Muscle of arm (tissue), 12 donors: Measurements from ENCODE around the gene ANTXRL. TPM values are rescaled to one million over a fixed set of nuclear protein-coding genes. Genes with fewer than 3 reads are reported as not detected.
A peak's percentile ranks its signal among the peaks of the same experiment; 100 is the strongest.
"Not testable (repeated sequence)": the region's sequence is repeated elsewhere in the genome, so short reads cannot be mapped to it uniquely, and the experiment has no call there.

Source experiments
- DNase-seq: peaks from one replicate; pipeline ENCODE4 v3.0.0-alpha.2; 2013
- polyA plus RNA-seq, 12 donors: library from polyadenylated mRNA; unstranded; fragments of 120-200 nt; gene quantifications; one replicate each; pipeline ENCODE4 v1.2.1, GENCODE V29; 2013; ENCODE audit not compliant: insufficient read length in 12 of 12

Gene ANTXRL
- polyA plus RNA-seq, 12 donors = 0.07 to 0.11 TPM; not detected in 10

DNA sequence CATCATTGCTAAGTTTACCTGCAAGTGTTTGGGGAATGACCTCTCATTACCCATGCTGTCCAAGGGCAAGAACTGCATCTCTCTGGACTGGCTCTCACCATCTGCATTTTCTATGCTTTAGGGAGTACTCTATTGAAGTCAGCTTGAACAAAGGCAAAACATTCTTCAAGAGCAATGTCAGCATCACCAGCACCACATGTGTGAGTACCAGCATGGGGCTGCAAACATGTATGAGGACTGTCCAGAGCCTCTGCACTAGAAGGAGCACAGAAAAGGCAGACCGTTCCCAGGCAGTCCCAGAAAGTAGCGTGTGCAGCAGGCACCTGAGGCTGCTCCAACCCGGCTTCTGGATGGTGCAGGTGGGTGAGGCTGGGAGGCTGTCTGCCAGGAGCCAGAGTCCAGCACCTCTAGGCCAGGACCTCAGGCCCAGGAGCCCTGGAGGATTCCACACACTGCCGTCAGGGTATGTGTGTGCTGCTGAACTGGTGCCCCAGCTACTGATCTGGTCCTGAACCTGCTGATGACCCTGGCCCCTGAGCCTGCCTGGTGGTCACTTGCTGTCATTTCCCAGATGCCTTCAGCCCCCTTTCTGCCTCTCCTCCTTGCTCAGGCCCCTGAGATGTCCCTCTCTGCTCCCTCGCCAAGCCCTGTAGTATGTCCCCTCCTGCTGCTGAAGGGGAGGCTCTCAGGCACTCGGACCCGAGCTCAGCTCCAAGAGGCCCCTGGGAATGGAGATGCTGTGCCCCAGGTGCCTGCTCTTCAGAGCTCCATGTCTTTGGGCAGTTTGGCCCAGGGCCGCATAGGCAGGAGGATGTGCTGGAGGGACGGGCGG lies 20.7 kb downstream of the ANTXRL start:
- no peak for DNase-seq

DNA sequence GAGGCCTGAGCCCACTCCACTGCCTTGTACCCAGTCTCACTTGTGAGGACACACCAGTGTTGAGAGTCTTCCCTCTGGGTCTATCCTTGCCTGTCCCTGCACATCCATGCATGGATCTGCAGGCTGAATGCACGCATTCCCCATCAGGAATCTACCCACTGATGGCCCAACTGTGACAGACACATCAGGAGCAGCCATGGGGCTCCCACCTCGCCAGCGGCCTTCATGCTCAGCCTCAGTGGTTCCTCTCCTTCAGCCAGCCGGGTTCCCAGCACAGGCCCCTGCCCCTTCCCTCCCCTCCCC lies 21.3 kb downstream of the ANTXRL start:
- DNase-seq = no peak

DNA sequence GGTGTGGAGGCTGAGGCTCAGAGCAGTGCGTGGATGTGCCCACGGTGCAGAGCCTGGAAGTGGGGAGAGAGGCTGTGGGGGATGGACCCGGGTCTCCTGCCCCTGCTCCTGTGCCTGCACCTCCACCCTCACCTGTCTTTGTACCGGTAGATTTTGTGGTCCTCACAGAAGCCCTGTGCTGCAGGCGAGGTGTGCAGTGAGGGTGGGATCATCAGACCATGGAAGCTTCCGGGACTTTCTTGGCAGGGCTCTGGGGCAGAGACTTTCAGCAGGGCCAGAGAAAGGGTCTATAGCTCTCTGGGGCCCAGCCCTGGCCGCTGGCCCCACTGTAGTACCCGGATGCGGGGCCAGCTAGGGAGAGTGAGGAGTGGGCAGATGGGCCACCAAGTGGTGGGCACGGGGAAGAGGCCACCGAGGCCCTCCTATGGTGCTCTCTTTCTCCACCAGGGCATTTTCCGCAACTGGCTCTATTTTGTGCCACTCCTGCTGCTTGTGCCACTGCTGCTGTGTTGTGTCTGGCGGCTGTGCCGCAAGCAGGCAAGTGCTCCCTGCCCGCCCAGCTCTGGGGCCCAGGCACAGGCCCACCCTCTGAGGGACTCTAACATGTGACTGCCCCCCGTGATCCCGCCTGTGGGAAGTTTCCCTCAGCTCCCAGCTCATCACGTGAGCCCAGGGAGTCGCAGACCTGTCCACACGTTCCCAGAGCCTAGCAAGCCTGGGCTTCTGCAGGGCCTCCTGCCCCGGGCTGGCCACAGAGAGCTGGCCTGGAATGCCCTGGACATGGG lies 22.1 kb downstream of the ANTXRL start:
- no peak for DNase-seq

DNA sequence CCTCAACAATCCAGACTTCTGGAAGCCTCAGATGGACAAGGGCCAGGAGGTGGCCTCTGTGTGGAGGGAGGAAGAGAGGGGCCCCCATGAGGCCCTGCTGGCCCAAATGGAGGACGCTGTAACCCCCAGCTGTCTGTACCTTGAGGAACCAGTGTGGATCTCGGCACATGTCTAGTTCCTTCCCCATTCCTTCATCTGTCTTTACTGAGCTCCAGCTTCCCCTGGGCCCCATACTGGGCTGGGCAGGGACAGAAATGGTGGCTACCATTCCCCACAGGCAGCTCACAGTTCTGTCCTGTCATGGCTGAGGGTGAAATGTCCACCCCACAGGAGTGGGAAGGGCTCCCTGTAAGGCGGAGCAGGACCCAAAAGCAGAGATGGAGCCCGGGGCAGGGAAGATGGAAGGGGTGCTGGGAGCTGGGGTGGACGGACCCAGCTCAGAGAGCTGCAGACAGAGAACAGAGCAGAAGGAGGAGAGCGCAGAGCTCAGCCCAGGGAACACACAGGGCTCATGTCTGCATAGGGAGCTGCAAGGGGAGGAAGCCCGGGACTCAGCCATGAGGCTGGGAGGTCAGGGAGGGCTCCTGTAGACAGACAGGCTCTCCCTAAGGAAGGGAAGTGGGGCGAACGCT lies 22.8 kb downstream of the ANTXRL start:
- DNase-seq = no peak

DNA sequence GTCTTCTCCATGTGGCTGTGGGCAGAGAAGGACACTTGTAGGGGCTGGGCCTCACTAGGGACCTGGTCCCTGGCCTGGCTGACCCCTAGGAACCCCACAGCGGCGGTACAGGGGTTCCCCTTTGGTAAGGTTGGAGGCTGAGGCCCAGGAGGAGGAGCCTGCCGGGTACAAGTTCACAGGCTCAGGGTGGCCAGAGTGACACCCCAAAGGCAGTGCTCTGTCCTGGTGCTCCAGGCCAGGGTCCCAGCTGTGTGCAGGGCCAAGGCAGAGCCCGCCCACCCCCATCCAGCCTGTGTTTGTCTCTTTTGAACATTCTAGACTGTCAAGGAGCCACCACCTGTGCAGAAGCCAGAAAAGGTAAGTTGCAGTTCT lies 23.3 kb downstream of the ANTXRL start:
- no peak for DNase-seq

DNA sequence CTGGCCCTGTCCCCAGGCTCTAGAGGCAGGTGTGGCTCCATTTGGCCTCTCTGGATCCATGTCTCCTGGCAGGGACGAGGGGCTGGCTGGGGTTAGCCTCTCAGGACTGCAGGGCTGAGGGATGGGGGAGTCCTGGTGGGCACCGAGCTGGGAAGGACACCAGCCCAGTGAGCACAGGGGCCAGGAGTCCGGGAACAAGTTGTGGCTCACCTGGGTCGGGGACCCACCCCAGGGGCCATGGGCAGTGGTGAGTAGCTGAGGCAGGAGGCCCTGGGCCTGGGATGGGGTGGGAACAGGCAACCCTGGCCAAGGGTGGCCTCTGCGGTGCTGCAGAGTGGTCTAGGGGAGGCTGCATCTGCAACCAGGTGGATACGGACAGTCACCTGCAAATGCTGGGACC lies 24.1 kb downstream of the ANTXRL start:
- DNase-seq = no peak

DNA sequence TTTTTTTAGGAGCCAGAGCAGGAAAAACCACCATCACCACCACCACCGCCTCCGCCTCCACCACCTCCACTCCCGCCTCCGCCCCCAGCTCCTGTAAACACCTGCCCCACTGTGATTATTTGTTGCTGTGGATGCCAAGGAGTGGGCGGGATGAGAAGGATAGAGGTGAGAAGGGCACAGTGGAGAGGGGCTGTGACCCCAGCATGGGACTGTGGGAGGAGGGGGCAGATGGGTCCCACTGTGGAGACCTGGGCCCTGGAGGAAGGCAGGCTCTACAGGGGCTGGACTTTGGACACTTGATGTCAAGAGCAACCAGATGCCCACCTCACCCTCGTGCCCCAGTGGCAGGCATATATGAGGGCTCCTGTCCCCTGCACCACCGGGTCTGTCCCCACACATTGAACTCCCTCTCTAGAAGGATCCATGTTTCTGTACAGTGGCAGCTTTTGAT lies 24.7 kb downstream of the ANTXRL start:
- DNase-seq = no peak

DNA sequence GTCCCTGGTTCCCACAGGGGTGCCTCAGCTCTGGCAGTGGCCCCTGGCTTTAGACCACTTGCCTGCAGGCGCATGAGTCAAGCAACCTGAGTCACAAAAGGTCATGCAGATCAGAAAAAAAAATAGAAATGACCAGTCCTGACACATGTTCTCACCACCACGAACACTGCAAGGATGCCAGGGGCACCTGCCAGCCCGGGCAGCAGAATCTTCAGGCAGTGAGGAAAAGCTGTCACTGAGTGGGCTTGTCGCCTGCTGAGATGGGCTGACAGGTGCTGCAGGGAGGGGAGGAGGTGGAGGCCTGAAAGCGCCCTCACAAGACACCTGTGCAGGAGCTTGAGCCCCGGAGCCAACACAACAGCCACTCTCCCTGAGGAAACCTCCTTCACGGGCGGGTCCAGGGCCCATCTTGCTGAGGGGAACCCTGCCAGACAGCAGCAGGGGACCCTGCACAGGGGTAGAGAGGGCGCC lies 25.2 kb downstream of the ANTXRL start:
- not testable (repeated sequence) for DNase-seq

DNA sequence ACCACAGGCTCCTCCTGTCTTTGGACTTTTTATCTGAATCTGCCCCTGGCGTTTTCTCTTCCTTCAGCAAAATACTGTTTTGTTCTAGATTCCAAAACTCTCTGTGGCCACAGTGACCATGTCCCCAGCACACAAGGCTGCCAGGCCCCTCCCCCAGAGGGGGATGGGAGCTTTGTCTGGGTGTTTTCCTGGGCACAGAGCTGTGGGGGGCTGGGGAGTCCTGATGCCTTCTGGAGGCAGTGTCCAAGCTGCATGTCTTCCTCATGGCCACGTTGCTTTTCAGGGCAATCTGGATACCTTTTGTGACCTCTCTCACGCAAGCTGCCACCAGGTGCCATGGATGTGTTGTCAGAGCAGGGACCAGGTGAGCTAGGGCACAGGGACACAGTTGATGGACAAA lies 26.2 kb downstream of the ANTXRL start:
- no peak for DNase-seq

DNA sequence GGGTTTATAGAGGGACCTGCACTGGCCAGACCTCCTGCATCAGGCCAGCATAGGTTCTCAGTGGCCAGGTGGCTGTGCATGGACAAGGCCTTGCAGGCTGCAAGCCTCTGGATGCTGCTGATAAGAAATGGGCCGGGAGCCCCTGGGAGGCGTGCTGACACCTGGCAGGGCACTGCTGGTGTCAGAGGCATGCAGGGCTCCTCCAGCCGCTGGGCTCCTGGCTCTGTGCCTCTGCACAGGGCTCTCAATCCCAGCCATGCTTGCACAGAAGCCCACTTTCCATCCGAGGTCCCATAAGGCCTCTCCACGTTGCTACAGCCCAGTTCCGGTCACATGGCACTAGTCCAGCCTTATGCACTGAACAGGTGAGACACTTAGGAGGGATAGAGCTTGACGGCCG lies 27.3 kb downstream of the ANTXRL start:
- DNase-seq = no peak

DNA sequence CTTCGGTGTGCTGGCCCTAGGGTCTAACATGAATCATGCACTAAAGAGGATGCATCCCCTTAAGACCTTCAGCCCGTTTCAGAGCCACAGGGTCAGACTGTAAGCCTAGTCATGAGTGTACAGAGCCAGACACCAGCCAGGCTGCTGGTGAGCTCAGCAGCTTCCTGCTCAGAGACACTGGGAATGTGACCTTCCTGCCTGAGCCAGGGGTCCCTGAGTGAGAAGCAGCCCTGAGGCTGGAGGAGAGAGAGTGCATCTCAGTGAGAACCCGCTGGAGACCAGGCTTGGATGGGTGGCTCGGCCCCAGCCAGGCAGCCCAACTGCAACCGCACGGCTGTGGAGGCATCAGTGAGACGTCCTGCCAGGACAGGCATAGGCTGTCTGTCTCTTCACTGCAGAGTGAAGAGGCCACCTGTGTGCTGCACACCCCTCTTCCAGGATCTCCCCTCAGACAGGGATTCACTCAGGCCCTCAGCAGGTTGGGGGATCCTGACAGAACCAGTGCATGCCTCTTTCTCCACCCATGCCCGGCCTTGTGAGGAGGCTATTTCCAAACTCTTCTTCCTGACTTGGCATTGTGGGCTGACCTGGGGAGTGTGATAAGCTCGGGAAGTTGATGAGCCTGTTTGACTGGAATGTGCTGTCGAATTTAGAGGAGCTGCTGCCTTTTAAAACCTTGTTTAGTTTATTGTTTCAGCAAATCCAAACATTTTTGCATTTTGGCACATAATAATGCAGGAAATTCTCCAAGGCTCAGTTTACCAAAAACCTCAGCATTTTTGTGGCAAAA lies 28.5 kb downstream of the ANTXRL start:
- not testable (repeated sequence) for DNase-seq

DNA sequence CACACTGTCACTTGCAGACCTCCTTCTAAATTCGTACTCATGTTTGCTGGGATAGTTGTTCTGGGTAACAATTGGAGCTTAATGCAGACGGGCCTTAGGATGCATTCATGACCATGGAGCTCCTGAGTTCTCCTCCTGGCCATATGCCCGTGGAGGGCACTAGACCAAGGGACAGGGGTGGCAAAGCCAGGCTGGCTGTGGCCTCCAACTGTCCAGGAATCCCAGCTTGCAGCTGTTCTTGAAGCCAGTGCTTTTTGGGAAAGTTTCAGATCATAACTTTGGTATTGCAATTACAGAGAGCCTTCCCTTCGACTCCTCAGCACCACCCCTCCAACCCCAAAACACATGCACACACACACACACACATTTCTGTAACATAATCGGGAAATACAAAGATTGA lies 30.6 kb downstream of the ANTXRL start:
- no peak for DNase-seq

DNA sequence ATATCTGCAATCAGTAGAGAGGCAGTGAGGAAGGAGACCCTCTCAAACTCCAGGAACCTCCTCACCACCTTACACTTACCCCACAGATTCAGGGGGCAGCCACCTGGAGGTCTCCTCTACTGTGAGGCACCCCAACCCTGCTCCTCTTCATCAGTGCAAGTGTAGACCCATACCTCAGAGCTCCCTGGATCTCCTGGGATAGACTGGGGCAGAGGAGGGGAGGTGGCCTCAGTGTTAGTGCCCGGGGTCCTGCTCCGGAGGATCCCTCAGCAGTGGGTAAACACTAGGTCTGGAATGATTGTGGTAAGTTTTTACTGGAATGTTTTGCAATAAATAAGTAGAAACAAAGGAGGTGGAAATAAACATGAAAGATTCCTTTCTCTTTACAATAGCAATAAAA lies 31.1 kb downstream of the ANTXRL start:
- DNase-seq = no peak

DNA sequence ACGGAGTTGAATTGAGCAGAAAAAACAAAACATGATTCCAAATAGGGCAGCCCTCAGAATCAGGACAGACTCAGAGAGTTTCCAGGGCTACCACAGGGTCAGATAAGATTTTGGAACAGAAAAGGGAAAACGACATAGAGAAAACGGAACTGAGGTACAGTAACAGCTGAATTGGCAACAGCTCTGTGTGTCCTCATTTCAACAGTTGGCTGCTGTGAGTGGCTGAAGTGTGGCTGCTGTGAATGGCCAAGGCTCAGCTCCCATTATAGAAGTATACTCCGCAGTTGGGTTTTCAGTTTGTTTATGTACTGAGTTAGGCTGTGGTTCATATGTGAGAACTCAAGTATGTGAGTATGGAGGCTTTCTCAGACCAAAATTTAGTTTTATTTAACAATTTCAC lies 32.0 kb downstream of the ANTXRL start:
- DNase-seq = peak; percentile 25

DNA sequence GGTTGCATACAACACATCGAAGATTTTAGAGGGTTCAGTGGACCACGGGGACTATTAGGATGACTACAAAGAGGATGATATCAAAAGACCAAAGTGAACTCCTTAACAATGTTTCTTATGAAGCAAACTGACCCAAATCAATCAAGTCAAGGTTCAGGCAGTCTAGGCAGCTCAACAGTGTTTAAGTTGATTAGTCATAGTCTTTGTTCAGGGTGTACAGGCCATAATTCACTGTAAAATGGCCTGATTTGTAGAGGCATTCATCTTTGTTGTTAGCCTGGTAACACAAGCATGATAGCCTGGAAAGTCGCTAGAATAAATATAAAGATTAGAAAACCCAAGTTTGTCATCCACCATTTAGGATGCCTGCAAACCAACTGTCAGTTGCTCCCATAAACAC lies 32.6 kb downstream of the ANTXRL start:
- no peak for DNase-seq

DNA sequence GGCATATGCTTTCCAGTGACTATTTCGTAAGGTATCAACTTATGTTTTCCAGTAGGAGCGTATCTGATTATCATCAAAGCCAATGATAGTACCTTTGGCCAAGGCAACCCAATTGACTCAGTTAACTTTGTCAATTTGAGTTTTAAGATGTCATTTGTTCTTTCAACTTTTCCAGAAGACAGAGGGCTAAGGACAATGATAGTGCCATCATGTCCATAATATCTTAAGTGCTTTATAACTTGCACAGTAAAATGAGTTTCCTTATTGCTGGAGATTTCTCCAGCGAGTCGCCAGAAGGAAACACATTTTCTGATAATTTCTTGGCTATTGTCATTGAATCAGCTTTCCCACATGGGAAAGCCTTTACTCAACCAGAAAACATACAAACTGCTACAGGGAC lies 35.0 kb downstream of the ANTXRL start:
- no peak for DNase-seq

DNA sequence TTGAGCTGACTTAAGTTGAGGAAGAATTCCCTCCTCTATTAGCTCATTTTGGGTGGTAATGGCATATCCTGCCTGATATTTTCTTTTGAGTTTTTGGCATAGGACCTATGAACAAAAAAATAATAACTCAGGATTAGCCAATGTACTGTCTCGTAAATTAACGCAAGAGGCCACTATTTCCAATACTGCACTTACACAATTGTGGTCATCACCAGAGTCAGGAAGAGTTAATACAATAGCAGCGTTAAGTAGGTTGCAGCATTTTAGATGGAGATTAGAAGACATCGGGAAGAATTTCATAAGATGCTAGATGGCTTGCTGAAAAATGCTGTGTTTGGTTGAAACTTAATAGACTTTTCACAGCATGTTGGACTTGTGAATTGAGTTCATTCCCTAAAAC lies 36.4 kb downstream of the ANTXRL start:
- no peak for DNase-seq

DNA sequence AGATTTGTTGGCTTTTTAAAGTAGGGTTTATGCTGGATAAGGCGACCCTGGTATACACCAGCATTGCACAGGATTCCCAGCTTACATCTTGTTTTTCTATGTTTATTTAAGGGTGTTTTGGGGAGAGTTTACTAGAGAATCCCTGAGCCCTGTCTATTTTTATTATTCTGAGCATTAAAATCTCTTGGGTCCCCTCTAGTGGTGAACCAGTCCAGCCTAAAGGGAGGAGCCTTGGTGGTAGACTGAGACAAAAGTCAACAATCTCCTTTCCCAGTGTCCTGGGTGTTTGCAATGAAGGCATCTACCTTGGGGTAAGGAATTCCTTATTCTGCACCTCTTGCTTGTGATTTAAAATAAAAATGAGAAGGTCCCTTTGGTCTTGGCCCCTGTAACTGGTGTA lies 38.2 kb downstream of the ANTXRL start:
- no peak for DNase-seq

DNA sequence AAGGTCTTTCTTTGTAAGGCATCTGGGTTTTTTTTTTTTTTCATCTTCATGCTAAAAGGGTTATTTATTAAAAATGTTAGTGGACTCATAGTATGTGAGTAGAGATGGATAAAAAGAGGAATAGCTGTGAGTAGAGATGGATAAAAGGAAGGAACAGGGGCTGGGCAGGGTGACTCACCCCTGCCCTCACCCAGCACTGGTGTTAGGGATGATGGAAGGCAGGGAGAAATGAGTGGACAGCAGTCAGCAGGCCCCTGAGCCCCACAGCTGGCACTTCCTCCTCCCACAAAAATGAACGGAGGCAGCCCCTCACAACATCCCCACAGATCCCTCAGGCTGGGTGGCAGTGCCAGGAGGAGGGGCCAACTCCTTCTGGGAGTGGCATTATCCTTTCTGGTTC lies 39.3 kb downstream of the ANTXRL start:
- DNase-seq = no peak

DNA sequence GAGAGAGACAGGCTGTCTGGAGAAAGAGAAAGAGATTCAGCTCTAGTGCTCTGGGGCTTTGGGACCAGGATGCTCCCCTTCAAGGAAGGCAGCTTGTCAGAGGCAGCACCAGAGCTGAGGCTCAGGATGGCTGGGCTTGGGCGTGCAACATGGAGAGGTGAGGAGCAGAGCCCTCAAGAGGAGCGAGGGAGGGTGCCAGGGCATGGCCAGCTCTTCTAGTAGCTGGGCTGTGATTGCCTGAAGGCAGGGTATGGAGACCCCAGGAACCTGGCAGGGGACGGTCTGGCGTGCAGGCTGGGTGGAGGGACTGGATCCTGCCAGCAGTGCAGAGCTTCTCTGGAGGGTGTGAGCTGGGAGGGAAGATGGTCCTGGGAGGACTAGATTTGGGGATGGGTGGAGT lies 40.2 kb downstream of the ANTXRL start:
- no peak for DNase-seq

DNA sequence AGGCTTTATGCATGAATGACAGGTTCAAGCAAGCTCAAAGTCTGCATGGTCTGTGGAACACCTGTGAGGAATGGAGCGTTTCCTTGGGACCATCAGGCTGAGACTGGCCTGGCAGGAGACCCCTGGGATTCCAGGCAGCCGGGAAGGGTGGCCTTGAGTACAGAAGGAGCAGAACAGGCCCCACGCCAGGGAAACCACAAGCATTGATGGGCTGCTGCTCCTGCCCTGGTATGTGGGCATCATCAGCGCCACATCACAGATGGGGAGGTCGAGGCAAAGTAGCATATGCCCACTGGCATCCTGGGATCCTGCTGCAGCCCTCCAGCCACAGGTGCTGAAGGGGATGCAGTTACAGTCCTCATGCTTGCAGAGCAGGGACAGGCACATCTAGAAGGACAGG lies 40.9 kb downstream of the ANTXRL start:
- DNase-seq = no peak
